HG03280 (cell line): ENCODE results near the gene CHRDL1.
"Not testable (repeated sequence)": the region's sequence is repeated elsewhere in the genome, so short reads cannot be mapped to it uniquely, and the experiment has no call there.

ENCODE experiments used
- ATAC-seq: cut with Tn5 transposase; IDR thresholded peaks from one replicate; pipeline ENCODE4 v1.9.1; 2021; ENCODE audit warnings: mild to moderate bottlenecking, moderate library complexity; ENCODE audit not compliant: unreplicated experiment

The CHRDL1 gene, protein sequence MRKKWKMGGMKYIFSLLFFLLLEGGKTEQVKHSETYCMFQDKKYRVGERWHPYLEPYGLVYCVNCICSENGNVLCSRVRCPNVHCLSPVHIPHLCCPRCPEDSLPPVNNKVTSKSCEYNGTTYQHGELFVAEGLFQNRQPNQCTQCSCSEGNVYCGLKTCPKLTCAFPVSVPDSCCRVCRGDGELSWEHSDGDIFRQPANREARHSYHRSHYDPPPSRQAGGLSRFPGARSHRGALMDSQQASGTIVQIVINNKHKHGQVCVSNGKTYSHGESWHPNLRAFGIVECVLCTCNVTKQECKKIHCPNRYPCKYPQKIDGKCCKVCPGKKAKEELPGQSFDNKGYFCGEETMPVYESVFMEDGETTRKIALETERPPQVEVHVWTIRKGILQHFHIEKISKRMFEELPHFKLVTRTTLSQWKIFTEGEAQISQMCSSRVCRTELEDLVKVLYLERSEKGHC

DNA sequence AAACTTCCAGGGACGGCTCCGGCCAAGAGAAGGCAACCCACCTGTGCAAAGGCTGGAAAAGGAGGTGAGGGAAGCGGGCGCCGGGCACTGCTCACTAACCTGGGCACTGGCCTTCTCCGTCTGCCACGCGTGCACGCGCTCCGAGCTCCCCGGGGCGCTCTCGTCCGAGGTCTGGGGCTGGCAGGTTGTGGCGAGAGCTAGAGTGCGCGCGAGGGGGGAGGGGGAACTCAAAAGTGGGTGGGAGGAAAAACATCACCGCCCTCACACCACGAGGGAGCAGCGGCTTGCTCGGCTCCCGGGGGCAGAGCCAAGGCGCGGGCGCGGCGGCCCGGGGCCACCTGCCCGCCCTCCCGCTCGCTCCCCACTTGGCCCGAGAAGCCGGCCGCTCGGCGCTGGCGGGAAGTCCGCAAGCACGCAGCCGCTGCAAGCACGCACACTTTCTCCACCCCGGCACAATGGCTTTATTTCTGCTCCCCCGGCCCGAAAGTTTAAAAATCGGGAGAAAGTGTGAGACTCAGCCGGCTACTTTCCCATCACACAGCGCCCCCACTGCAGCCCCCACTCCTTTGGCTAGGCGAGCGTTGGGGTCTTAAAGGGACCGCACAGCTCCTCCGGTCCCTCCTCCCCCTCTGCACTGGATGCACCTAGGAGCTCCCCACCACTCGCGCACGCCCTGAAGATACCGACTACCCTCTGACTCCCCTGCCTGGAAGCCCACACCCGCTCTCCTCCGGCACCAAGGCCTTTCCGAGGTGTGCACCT is at the start of gene CHRDL1:
Gene CHRDL1, minus strand, starts transcription at position 173 of the 762 bp plus-strand sequence. CDS start 3,636 bp downstream, outside the sequence.
- no peak for ATAC-seq

DNA sequence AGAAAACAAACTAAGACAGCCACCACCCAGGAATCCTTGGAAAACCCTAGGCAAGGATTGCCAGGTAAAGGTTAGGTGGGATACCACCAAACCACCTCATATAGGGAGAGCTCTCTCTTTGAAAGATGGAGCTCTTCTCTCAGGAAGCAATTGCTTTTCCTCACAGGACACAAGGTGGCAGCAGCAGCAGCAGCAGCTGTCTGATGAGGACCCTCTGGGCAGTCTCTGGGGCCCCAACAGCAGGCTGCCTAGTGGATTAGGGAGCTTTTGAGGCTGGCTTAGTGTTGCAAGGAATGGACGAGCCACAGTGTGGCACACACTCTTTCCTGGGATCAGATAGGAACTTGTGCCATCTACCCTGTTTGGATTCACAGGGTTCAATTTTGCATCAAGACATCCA is 41.4 kb upstream of the CHRDL1 start:
- no peak for ATAC-seq

DNA sequence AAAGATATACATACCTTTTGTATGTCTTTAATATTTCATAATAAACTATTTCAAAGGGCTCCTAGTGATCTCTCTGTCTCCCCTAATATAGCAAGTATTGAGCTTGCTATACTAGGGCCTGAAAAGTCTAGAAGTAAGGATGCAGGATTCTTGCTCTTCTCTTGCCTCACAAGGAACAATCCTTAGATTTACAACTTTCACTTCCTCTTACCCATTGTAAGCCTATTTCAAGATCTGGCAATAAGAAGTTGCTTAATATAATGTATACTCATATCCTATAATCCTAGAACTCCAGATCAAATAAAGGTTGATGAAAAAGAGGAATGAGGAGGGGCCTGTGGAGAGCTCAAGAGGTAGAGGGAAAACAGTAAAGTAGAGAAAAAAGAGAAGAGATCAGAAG is 40.8 kb upstream of the CHRDL1 start:
- ATAC-seq = no peak

DNA sequence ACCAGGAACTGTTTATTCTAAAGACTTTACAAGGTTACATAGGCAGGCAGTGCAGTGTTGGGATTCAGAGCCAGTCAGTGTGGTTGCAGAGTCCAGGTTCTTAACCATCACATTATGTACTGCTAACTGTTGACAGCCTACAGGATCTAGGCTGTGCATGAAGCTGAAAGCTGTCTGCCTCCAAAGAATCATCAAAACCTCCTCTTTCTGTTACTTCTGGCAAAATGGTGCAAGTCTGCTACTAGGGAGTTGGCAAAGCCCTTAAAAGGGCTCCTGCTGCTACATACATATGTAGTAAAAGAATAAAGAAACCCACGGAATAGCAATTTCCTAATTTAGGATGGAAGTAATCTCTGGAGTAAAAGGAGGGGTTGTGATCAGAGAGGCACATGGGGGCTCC is 40.4 kb upstream of the CHRDL1 start:
- ATAC-seq = no peak

DNA sequence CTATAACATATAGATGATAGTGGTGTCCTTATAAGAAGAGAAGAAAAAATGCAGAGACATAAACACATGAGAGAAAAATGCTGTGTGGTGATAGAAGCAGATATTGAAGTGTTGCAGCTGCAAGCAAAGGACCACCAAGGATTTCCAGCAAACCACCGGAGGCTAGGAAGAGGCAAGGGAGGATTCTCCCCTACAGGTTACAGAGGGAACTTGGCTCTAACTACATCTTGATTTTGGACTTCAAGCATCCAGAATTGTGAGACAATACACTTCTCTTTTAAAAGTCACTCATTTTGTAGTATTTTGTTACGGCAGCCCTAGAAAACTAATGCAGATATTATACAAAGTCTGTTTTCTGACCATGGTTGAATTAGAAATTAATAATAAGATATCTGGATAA is 30.4 kb upstream of the CHRDL1 start:
- ATAC-seq = no peak

DNA sequence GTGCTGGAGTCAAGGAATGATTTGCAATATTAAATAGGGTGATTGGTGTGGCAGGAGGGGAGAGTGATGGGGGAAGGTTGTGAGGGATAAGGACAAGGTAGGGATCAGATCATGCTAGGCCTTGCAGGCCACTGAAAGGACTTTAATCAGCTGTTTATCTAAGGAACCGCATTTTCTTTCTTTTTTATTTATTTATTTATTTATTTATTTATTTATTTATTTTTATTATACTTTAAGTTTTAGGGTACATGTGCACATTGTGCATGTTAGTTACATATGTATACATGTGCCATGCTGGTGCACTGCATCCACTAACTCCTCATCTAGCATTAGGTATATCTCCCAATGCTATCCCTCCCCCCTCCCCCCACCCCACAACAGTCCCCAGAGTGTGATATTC is 20.9 kb upstream of the CHRDL1 start:
- ATAC-seq = not testable (repeated sequence)

DNA sequence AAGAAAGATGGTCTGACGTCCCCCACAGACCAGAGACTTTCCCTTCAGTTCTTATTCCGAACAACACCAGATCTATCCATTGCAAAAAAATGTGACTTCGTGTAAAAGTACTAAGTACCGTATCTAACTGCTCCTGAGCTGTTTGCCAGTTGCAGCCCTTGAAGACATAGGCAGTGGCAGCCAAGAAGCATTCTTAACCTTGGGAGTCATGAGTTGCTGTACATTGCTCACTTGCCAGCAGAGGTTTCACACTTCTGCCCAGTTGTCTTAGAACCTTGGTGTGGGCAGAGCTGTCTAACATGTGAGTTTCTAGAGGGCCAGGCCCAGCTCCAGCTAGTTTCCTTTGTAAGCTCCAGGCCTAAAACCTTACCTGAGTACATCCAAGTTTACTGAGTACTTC is 10.5 kb upstream of the CHRDL1 start:
- ATAC-seq = no peak

DNA sequence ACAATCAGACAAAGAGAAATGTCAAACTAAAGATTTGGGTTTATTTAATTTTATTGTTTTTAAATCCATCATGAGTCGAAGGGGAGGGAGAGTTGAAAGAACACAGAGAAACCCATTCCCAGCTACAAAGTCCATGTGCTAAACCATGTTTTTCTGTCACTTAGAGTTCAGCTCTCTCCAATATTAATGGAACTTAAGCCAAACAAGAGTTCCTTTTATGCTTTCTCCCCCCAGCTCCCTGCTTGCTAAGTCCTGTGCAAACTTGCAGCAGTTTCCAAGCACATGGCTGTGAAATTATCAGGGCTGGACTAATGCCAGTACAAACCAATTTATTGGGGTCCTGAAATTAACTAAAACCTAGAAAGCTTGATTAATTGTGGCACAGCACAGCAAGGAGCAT is 9.7 kb upstream of the CHRDL1 start:
- ATAC-seq = no peak

DNA sequence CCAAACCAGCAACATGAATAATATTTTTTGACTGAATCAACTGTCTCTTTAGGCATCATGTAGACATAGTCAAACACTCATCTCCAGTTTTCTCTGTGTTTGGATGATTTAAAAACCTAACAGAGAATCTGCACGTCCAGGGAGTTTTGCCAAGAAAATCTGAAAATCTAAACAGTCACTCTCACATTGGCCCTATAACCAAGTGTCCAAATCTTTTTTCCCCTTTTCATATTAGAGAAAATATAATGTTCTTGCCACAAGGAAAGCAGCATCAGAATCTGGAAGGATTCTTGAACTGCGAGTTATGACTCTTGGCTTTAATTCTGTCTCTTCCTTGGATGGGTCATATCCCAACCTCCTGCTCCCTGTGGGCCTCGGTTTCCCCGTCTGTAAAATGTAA is 8.8 kb upstream of the CHRDL1 start:
- ATAC-seq = no peak

DNA sequence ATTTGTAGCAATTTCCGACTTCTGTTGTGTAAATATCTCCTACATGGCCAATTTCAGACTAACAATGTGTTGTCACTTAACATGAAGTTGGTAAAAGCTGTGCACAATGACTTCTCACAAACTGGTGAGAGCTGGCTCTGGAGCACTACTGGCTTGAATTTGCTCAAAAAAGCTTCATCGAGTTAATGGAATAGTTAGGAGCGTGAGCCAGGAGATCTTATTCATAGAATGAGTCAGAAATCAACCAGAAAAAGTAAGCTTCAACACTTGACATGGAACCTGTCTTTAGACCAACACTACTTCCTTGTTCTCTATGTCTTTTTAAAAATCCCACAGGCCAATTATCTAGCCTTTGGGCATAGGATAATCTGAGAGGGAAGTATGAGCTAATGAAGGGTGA is 7.9 kb upstream of the CHRDL1 start:
- ATAC-seq = no peak

DNA sequence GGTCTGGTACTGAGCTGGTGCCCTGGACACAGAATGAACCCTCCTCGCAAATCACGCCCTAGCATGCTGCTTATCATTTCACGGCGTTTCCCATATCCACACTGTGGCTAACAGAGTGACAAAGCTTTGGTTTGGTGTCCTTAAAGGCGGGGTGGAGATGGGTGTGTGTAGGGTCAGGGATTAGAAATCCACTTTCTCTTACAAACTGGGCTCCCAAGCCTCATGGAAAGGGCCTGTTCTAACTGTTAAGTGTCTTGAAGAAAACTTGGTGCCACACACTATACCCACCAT is 735 bp upstream of the CHRDL1 start:
- no peak for ATAC-seq

DNA sequence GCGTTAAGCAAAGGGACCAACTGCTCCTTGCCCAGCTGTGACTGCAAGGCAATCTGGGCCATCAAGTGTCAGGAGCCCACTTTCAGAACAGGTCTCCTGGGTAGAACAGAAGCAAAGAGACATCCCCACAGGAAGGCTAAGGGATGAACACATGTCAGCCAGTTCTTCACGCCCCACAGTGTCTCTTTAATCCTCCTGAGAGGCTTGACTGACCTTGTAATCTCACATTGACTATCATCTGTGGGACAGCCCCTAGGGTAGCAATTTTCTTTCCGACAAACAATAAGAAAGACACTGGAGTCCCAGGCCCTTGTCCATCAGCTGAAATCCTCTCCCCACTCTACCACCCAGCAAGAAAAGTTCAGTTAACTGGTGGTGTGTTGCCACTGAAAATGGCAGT is 1.0 kb downstream of the CHRDL1 start:
- ATAC-seq = no peak

DNA sequence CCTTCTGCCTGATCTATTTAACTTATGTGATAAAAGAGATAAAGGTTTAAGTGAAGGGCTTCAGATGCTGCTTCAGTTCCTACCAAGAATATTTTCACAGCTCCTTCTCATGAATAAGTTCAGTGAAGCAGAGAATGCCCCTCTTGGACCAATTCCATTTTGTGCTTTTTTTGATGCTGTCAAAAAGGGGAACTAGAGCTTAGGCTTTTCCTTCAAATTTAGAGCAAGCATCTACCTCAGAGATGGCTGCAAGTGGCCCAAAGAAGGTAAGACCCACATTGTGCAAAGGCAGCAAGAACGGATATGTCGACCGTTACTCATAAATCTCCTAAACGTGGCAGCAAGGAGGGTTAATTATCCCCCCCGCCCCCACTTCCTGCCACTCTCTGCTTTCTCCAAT is 4.5 kb downstream of the CHRDL1 start:
- no peak for ATAC-seq

DNA sequence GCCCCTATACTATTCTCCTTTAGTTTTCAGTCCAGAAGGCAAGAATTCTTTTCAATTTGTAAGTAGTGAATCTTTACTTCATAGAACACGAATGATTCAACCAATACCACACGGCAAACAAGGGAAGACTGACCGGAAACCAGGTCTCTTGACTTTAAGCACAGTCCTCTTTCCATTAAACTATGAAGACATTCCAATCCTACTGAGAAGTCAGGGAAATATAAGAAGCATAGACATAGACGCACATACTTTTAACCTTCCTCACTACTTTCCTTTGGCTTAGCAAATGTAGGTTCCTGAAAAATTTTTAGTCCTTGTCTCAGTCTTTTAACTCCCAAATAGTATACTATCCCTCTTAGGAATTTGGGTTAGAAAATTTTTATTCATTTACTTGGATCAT is 9.1 kb downstream of the CHRDL1 start:
- no peak for ATAC-seq

DNA sequence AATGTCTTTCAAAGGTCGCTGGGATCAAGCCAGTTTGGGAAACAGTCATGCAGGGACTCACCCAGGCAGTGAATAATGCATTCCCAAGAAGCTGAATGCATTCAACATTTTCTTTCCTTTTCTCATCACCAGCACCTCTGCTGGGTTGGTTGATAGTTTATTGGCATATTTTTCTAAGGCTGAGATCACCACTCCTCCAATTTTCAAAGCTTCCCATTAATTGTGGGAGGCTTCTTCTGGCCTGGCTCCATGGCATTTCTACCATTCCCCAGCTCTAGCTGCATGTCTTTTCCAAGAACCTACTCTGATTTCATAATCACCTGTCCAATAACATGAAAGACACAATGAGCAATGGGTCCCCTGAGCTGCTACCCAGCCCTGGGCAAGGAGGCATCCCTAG is 35.8 kb downstream of the CHRDL1 start:
- ATAC-seq = no peak

DNA sequence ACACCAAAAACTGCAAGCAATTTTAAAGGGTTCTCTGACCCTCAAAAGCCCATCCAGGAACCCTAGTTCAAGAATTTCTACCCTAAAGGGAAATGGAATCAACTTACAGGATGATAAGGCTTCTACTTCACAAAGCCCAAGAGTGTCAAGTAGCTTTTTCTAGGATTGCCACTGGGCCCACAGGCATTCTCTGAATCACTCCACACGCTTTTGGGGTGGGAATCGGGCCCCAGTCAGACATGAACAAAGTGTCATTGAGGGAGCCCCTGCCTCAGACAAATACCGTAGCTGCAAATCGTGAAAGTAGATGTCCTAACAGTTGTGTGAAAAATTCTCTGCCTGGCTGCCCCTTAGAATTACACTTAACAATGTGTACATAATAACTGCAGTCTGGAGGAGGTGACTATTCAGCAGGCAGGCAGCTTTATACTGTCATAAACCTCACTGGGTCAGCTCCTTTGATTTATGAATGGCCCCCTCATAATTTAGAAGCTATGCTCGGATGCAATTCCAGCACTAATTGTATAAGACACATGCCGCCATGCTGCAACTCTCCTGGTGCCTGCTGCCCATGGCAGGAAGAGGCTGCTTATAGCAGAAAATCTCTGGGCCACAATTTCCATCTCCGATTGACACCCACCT is 36.7 kb downstream of the CHRDL1 start:
- ATAC-seq = no peak

DNA sequence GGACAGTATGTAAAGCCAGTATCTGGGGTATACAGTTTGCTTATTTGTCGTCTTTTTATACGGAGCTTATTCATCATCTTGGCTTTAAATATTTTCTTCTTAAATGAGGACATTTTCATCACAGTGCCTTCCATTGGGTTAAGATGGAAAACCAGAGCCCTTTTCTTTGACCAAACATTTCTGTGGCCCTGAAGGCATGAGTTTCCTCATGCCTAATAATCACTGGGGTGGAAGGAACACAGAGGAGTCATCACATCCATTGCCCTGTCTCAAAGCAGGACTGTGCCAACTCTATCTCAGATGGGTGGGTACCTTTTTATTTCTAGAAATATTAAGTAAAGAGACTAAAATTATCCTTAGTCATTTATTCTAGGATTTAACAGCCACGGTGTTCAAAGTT is 40.0 kb downstream of the CHRDL1 start:
- ATAC-seq = no peak

DNA sequence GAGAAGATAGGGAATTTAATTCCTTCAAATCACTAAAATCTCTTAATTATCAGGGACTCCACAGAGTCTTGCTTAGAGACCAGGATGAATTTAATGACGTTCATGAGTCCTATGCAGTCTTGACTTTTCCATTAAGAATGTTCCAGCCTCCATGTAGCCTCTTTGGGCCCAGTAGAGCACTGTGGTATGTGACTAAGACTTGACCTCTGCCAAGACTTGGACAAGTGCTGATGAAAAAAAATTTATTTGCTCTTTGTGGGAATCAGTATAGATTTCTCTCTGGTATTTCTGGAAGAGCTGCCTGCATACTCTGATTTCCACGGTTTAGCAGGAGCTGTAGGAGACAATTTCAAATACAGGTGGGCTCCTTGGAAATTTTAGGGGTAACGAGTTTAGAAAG is 40.6 kb downstream of the CHRDL1 start:
- no peak for ATAC-seq

DNA sequence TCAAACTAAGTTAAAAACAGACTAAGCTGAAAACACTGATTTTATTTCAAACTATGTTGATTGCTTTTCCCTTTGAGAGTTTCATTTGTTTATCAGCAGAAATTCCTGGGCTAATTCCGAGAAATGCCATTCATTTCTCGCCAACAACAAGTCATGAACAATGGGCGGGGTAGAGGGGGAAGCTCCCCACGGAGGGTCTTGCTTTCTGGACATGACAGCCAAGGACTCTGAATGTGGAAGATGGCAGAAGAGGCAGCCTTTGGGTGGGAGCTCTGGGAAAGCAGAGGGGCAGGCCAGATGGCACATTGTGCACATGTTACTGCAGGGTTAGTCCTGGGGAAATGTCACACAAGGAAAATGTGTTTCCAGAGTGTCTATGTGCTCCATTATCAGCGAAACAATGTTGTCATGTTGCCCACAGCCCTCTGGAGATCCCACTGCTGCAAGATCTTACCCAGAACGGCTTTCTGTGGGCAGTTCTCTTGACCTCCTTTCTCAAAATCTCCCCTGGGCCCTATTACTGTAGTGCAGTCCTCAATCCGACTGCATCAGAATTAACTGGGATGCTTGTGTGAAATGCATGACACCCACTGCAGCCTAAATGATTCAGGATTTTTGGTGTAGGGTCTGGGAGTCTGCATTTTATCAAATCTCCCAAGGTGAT is 45.0 kb downstream of the CHRDL1 start:
- no peak for ATAC-seq

DNA sequence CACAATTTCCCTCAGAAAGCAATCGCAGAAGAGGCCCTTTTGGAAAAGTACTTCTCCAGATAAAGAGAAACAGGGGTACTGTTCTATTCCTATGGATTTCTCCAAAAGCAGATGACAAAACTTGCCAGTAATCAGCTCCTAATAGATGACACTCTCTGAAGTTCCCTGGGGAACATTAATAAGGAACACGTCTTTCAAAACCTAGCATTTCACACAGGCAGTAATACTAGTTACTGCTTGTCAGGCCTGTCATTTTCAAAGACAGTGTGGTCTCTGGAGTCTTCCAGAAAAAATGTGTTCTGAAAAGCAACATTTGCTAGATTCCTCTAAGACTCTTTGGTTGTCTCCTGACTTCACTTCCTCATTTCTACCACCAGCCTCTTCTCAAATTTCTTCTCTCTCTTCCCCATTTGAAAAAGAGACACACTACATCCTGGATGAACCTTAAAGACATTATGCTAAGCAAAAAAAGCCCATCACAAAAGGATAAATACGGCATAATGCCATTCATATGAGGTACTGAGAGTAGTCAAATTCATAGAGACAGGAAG is 47.3 kb downstream of the CHRDL1 start:
- ATAC-seq = no peak

DNA sequence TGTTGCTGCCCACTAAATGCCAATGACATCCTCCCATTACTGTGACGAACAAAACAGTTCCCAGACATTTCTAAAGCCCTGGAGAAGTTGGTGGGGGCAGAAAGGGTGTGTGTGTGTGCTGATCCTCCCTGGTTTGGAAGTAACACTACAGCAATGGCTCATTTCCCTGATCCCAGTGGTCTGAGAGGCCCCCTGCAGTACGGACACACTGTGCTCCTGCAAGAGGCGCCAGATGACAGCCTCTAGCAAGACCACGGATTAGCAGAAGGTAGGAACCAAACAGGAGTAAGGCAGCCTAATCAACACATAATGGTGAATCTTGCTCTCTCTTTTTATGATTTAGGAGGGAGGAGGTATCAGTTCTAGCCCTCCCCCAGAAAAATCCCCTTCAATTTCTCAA is 49.6 kb downstream of the CHRDL1 start:
- ATAC-seq = no peak
